ENCODE data around the gene FILIP1L. TPM values are rescaled to one million over a fixed set of nuclear protein-coding genes. Genes with fewer than 3 reads are reported as not detected.

FILIP1L gene
- total and polyA plus RNA-seq, 2 donors (not counting 1 experiment from before 2014, with no cell fraction given) = 0.32 to 0.48 TPM

GRCh38 chr3:100158918-100159330, 44.6 kb upstream of the FILIP1L start:
- Mint-ChIP-seq H3K4me3 (no peak overlapping the region), H3K27ac (no peak overlapping the region), H3K9me3 (ENCODE audit: insufficient read depth) (peaks cover 6% of the 10 kb centered on the region), H3K4me1 (no peaks in the 10 kb centered on the region), H3K27me3 (no peaks in the 10 kb centered on the region)
- intact Hi-C loops (cut with micrococcal nuclease) = no loop called here
- WGBS (ENCODE audit: insufficient coverage) = 100% methylated on average over 2 of the region's 2 CpGs
- ChIA-PET POLR2A (no interaction called here), CTCF (no interaction called here)
- Histone ChIP-seq H3K4me1 (ENCODE audit: control insufficient read depth in 2 of 2, insufficient read depth in 2 of 2, low read length in 2 of 2) (no peaks in the 10 kb centered on the region), H3K4me3 (ENCODE audit: control extremely low read depth in 1 of 5, extremely low read depth in 1 of 5, insufficient read depth in 1 of 5, low read depth in 2 of 5, low read length in 4 of 5) (no peak overlapping the region), H3K79me2 (ENCODE audit: control insufficient read depth, insufficient read depth, low read length) (no peaks in the 10 kb centered on the region), H3K27me3 (replicated peaks in 1 of 4; ENCODE audit: control extremely low read depth in 1 of 4, control insufficient read depth in 3 of 4, insufficient read depth in 4 of 4, low read length in 3 of 4) (no peaks in the 10 kb centered on the region), H2AFZ (ENCODE audit: insufficient read depth, low read depth, low read length, poor library complexity, severe bottlenecking) (no peak overlapping the region), H3K9me3 (ENCODE audit: control extremely low read depth in 1 of 3, control insufficient read depth in 2 of 3, insufficient read depth in 1 of 3, low read length in 2 of 3) (peaks cover 3 to 14% (median 11%) of the 10 kb centered on the region in 3 donors), H3K36me3 (replicated peaks in 1 of 2; ENCODE audit: control extremely low read depth in 1 of 2, control insufficient read depth in 1 of 2, extremely low read depth in 1 of 2, insufficient read depth in 2 of 2, low read length in 1 of 2) (no peaks in the 10 kb centered on the region), H3K9ac (ENCODE audit: low read length) (no peak overlapping the region), H3K4me2 (replicated peaks; ENCODE audit: low read depth, low read length, poor library complexity, severe bottlenecking) (no peak overlapping the region), H3K27ac (ENCODE audit: low read length in 2 of 2) (no peak overlapping the region), H4K20me1 (ENCODE audit: control insufficient read depth, insufficient read depth, low read length, poor library complexity, severe bottlenecking) (no peaks in the 10 kb centered on the region)
- ATAC-seq (ENCODE audit: low read depth) (no peak), DNase-seq (no peak)
- TF ChIP-seq, protein P1, sequence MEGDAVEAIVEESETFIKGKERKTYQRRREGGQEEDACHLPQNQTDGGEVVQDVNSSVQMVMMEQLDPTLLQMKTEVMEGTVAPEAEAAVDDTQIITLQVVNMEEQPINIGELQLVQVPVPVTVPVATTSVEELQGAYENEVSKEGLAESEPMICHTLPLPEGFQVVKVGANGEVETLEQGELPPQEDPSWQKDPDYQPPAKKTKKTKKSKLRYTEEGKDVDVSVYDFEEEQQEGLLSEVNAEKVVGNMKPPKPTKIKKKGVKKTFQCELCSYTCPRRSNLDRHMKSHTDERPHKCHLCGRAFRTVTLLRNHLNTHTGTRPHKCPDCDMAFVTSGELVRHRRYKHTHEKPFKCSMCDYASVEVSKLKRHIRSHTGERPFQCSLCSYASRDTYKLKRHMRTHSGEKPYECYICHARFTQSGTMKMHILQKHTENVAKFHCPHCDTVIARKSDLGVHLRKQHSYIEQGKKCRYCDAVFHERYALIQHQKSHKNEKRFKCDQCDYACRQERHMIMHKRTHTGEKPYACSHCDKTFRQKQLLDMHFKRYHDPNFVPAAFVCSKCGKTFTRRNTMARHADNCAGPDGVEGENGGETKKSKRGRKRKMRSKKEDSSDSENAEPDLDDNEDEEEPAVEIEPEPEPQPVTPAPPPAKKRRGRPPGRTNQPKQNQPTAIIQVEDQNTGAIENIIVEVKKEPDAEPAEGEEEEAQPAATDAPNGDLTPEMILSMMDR (IDR thresholded peaks at IDR 0.05) = no peak
- TF ChIP-seq EZH2 (IDR thresholded peaks at IDR 0.05; ENCODE audit: borderline replicate concordance, insufficient read depth, low read depth, low read length, poor library complexity, severe bottlenecking) = no peak

- Histone ChIP-seq H2AFZ (ENCODE audit: insufficient read depth, low read depth, low read length, poor library complexity, severe bottlenecking) (no peak overlapping the region), H4K20me1 (ENCODE audit: control insufficient read depth, insufficient read depth, low read length, poor library complexity, severe bottlenecking) (no peaks in the 10 kb centered on the region), H3K27me3 (replicated peaks in 1 of 4; ENCODE audit: control extremely low read depth in 1 of 4, control insufficient read depth in 3 of 4, insufficient read depth in 4 of 4, low read length in 3 of 4) (no peaks in the 10 kb centered on the region), H3K9me3 (ENCODE audit: control extremely low read depth in 1 of 3, control insufficient read depth in 2 of 3, insufficient read depth in 1 of 3, low read length in 2 of 3) (peaks cover 3 to 14% (median 11%) of the 10 kb centered on the region in 3 donors), H3K79me2 (ENCODE audit: control insufficient read depth, insufficient read depth, low read length) (no peaks in the 10 kb centered on the region), H3K4me2 (replicated peaks; ENCODE audit: low read depth, low read length, poor library complexity, severe bottlenecking) (no peak overlapping the region), H3K27ac (ENCODE audit: low read length in 2 of 2) (no peak overlapping the region), H3K9ac (ENCODE audit: low read length) (no peak overlapping the region), H3K4me3 (ENCODE audit: control extremely low read depth in 1 of 5, extremely low read depth in 1 of 5, insufficient read depth in 1 of 5, low read depth in 2 of 5, low read length in 4 of 5) (no peak overlapping the region), H3K4me1 (ENCODE audit: control insufficient read depth in 2 of 2, insufficient read depth in 2 of 2, low read length in 2 of 2) (no peaks in the 10 kb centered on the region), H3K36me3 (replicated peaks in 1 of 2; ENCODE audit: control extremely low read depth in 1 of 2, control insufficient read depth in 1 of 2, extremely low read depth in 1 of 2, insufficient read depth in 2 of 2, low read length in 1 of 2) (no peaks in the 10 kb centered on the region)
- intact Hi-C loops (cut with micrococcal nuclease) = no loop called here
- Mint-ChIP-seq H3K9me3 (ENCODE audit: insufficient read depth) (peaks cover 6% of the 10 kb centered on the region), H3K27ac (no peak overlapping the region), H3K4me3 (no peak overlapping the region), H3K27me3 (no peaks in the 10 kb centered on the region), H3K4me1 (no peaks in the 10 kb centered on the region)
- no peak for TF ChIP-seq EZH2 (IDR thresholded peaks at IDR 0.05; ENCODE audit: borderline replicate concordance, insufficient read depth, low read depth, low read length, poor library complexity, severe bottlenecking)
- TF ChIP-seq, protein P1 (IDR thresholded peaks at IDR 0.05) = no peak
- ChIA-PET CTCF (no interaction called here), POLR2A (no interaction called here)
- 95% methylated on average over 1 of the region's 2 CpGs for WGBS (ENCODE audit: insufficient coverage)
- DNase-seq = no peak
- ATAC-seq (ENCODE audit: low read depth) = no peak
Measured at GRCh38 chr3:100157685-100158084, 43.4 kb upstream of the FILIP1L start.

Data from B cell (primary cell).